ENCODE results near the gene LYPD6B. TPM values are rescaled to one million over a fixed set of nuclear protein-coding genes. Genes with fewer than 3 reads are reported as not detected.

The LYPD6B gene
- total RNA-seq, 1 donor from 2014 or later, result not detected

DNA sequence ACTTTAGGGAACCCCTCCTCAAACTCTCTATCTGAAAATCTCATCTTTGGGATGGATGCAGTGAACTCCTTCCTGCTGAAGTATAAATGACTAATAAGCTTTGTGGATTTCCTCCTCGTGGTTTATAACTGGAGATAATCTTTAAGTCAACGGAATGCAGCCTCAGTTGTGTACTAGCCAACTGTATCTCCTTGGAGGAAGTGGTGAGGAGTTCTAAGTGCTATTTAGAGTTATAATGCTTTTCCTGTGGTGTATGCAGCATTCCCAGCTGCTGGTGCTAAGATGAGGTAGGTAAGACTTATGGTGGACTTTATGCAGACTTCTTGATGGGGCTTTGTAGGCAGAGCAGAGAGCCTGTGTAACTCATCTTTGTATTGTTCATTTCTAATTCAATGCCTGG is 90.9 kb downstream of the LYPD6B start:
- no peak for DNase-seq

DNA sequence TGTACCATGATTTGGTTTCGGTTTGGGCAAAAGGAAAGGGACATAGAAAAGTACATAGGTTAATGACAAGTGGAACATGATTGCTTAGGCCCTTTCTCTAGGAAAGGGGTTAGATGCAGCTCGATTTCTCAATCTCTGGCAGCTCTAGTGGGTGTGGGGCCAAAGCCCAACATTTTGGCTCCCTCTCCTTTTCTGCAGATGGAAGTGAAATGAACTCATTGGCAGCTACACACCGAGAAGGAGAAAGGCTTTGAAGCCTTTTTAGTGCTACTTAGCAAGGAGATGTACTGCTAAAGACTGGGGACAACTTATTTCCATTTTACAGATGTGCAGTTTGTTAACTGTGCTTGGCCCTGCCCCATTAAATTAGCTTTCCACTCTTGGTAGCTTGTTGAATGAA is 93.8 kb downstream of the LYPD6B start:
- DNase-seq, result no peak

DNA sequence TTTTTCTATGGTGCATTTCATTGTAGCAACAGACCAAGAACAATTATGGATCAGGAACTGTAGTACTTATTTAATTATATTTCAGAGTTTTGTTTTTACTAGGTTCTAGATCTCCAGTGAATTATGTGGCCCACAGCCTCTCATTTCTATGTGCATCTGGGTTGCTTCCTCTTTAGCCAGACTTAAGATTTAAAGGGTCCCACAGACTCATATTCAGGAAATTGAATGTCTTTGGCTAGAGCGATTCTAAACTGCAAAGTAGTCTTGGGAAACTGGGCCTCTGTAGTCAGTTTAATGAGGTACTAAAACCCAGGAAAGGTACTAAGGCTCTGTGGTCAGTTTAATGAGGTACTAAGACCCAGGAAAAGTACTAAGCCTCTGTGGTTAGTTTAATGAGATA is 94.4 kb downstream of the LYPD6B start:
- no peak for DNase-seq

DNA sequence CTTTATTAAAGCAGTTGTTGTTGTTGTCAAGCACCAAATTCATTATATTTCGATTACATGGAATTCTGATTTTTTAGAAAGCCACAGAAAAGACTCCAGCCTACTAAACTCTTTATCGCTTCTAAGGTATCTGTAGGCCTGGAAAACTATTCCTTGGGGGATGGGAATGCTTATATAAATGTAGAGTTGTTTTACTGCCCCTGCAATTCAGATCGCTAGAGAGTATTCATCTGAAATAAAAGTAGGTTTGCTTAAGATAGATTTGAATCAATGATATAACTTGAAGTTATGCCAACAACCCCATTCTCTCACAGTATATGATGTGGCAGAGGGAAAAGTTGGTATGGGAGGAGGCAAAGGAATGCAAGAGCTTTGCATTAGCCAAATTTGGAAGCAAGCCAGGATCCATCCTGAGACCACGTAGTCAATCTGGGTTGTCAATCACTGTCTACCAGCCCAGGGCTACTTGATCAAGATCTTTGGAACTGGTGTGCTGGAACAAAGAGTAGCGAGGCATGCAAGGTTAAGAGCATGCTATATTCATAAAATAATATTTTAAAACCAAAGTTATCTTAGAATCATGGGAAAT is 95.9 kb downstream of the LYPD6B start:
- DNase-seq, result no peak

DNA sequence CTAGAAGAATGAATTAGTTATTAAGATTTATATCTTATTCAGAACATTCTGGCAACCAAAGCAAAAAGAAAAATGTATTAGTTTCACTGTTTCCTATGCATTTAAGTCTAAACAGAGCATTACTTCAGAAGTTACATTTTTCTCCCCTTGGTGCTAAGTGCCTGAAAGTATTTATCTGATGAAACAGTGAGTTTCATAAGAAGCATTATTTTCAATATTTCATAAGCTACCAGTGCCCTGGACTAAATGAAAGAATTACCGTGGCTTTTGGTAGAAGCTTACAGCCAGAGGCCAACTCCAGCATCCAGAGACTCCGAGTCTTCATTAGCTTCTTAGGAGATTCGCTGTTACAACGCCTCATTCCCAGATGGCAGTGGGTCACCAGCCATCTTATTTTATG is 97.6 kb downstream of the LYPD6B start:
- DNase-seq, result no peak

DNA sequence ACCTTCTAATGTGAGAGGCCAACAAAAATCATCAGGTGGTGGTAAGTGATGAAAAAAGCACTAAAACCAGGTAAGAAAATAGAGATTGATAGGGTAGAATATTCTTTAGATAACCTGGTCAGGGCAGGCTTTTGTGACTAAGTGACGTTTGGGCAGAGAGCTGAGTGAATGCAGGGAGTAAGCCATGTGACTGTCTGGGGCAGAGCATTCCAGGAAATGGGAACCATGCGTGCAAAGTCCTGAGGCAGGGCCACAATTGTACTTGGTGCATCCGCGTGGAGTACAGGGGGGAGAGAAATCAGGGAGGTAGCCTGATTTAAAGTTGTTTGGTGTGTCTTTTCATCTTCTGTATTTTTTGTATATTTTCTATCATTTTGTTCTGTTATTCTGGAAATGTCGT is 102.5 kb downstream of the LYPD6B start:
- no peak for DNase-seq

DNA sequence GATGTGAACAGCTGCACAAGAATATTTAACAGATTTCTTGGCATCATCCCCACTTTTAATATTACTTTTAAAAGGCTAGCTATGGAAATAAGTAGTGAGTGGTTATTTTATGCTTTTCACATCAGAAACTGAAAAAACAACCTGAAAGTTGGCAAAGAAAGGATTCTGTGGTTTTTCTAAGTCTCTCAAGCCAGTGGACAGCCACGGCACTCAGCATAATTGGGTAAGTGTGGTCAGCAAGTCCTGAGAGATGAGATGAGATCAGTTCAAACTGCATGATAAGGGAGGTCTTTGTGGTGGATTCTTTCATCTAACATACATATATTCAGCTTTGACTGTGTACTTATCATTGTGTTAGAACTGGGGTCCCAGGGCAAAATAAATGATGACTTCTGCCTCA is 105.2 kb downstream of the LYPD6B start:
- no peak for DNase-seq

DNA sequence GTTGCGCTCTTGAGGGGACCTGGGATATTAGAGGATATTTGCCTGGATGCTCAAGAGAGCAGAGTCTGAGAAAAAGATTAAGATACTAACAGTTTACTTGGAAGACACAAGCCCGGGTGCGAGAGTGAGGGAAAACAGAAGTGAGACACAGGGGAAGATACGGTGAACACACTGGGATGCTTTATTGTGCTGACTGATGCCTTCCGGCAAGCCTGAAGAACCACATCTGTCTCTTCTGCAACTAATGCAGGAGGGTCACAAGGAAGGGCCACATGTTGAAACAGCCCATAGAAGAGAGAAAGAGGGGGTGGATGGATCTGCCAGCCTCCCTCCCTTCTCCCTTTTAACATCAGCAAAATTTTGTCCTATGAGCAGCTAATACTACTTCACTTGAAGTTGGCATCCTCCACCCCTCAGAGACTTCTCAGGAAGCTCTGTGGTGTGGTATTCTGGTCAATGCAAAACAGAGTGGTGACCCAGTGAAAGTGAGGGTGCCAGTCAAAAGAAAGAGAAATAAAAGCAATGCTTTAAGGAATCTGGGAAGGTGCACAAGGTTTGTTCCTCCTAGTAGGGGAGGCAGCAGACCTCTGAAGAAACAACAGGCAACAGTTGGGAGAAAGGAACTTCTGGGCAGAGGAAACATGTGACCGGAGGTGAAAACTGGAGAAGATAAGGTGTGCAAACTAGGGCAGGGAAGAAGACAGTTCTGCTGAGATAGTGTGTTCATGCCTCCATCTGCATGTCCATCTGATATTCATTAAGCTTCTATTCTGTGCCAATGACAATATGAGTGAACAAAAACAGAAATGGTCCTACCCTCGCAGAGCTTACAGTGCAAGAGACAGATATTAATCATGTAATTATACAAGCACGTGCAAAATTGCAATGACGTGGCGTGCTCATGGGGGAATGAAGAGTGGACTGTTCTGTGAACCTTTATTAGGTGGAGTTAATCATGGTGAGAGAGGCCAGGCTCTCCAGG is 107.1 kb downstream of the LYPD6B start:
- DNase-seq, result no peak

DNA sequence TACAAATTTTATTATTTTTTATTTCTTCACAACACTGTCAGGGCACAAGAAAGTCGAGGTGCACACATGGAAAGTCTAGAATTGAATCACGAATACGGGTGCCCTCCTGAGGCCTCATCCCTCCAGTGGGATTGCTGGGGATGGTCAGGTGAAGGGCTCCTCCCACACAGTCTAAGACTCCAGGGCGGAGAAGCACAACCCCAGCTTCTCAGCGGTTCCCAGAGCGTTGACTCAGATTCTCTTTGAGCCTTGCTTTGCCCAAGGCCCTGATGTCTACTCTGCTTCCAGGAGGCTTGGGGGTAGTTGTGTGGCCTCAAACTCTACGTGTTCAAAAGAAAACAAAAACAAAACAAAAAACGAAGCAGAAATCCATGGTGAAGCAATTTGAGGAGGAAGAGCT is 108.4 kb downstream of the LYPD6B start:
- DNase-seq, result no peak

DNA sequence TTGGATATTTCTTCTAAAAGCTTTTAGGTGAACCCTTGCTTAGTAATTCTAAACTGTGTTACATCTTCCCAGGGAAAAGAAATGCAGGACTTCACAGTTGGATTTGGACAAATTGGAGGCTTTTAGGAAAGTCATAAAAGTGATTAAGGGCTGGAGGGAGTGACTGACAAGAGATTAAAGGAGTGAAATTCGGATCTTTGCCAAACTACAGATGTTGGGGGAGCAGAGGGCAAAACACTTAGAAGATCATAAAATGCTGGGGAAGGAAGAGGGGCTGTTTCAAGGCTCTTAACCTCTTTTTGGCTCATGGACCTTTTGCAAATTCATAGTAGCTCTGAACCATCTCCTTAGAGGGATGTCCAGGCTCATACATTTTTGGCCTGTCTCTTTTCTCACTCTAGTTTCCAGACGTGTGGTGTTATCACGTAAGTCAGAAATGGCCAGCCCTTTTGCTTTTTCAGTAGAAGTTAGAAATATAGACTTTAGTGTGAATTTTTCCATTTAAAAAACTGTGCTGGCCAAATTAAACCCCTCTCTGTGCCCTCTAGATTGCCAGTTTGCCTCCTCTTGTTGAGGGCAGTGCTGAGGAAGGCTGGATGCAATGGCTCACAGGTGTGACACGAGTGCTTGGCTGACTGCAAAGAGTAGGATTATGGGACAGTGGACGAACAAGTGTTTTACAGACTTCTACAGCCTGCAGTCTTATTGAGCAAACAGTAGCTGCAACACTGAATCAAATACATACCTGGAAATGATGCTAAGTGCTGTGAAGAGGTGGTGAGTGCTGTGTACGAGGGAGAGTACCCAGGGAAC is 109.9 kb downstream of the LYPD6B start:
- DNase-seq, result no peak

DNA sequence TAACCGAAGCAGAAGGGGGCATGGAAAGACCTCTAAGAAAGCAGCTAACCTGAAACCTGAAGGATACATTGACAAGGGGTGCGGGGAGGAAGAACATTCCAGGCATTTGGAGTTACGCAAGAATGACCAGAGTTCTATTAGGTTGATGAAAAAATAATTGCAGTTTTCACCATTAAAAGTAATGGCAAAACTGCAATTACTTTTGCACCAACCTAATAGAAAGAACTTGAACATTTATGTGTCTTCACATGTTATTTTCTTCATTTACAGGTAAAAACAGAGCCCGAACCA is 110.5 kb downstream of the LYPD6B start:
- no peak for DNase-seq

DNA sequence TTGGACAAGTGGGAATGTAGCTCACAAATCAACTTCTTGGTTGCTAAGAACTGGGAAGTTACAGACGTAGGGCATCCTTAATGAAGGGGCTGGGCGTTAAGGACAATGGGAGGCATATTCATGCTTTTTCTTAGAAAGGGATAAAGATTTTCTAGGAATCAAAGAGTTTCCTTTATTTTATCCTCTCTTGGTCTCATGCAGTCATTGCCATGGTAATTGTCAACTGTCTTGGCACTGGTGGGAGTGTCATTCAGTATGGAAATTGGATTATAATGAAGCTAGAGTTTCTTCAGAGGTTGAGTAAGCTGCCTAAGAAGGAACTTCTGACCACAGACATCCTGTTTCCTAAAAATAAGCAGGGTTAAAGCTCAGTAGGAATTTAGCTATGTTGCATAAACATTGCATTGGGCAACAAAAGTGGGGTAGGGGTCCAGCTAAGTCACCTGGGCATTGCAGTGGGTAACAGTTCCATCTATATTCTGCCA is 114.0 kb downstream of the LYPD6B start:
- no peak for DNase-seq

DNA sequence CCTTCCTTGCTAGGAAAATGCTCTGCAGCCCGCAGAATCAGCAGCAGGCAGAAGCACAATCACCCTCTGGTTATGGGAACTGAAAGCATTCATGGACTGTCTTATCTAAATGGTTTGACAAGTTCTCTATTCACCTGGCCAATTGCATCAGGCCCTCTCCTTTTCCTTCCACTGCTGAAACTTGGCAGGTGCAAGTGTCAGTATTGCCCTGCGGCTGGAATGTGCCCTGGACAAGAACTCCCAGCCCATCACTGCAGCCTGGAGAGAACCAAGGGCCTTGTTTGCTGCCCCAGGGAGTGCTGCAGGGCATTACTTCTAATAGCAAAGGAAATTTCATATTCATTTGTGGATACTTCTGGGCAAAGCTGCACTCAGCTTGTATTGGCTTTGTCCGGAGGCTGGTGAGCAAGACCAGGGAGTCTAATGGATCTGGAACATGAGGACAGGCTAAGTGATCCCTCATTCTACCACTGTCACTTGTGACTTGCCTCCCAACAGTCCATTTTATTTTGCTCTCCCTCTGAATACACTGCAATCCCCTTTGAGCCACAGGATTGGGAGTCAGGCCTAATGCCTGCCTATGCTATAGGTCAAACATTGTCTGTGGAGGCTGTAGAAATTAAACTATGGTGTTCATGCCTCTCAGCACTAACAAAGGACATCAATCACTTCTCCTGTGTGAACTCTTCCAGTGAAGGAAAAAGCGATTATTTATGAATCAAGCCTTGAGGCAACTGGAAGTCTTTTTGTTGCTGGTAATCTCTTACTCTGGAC is 116.9 kb downstream of the LYPD6B start:
- no peak for DNase-seq

DNA sequence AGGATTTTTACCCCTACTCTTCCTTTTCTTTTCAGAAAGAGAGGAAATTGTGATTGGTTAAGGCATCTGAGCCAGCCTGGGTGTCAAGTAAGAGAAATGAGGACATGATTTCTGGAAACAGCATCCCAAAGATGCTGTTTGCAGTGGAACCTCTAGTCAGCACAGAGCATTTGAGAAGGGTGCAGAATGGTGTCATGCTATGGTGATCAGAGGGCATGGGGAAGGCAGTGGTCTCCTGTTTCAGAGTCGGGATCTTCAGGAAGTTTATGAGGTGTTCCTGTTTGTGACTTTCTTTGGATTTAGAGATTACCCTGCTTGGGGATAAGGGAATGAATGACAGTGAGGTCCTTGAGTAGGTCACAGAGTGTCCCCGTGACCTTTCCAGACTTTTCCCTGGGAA is 117.5 kb downstream of the LYPD6B start:
- no peak for DNase-seq

DNA sequence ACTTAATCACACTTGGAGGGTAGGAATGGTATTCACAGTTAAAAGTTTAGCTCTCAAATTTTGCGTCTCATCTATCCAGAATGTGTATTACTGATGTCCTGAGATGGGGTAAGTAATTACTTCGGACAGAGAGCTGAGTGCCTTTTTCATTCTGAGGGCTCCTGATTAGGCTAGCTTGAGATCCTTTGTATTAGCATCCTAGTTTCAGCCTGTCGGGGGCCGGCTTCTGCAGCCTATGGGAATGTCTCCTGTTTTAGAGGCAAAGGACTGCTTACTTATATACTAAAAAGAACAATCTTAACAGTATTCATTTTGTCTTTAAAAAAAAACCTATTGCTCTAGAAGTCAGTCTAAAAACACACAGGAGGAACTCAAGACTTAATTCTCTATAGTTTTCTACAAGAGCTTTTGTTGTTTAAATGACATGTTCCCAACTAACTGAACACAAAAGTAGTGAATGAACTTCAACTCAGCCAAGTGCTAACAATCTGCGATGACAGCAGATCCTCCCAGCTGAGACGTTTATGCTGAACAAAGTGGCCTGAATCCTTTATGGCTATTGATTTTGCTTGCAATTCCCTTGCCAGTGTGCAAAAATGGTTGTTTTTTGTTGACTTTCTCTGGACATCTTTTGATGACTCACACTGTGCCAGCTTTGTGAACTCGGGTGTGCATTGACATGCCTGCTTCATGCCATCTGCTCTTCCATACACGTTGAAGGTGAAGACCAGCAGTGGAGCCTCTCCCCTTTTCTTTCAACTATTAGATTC is 118.7 kb downstream of the LYPD6B start:
- no peak for DNase-seq

DNA sequence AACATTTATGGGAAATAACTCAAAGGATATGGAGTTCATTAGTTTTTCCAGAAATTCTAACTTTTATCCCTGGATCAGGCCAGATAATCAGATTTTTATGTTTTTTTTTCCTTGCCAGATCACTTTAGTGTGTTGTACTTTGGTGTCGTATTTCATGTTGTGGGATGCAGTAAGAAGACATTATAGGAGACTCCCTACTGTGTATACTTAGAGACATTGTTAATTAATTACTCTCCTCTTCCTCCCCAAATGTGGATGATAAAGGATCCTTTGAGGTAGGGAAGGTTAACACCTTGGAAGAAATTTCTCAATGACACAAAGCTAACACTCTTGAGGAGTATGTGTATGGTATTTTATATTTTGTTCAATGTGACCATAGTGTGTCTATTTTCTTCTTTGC is 120.5 kb downstream of the LYPD6B start:
- DNase-seq, result no peak

DNA sequence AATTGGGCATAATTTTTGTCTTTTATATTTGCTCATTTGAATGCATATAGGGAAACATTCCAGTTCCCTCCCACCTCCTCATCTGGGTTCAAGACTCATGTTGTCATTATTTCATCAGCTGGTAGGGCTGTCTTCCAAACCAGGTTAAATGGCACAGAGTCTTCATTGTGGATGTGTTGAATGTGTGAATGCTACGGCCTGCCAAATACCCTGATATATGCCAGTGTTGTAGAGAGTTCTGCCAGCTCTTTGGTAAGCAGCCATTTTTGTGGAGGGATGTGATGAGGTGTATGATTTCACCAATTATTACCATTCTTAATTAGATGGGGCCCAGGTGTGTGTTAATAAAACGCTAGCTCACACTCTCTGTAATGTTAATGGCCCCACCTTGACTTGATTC is 121.7 kb downstream of the LYPD6B start:
- no peak for DNase-seq

DNA sequence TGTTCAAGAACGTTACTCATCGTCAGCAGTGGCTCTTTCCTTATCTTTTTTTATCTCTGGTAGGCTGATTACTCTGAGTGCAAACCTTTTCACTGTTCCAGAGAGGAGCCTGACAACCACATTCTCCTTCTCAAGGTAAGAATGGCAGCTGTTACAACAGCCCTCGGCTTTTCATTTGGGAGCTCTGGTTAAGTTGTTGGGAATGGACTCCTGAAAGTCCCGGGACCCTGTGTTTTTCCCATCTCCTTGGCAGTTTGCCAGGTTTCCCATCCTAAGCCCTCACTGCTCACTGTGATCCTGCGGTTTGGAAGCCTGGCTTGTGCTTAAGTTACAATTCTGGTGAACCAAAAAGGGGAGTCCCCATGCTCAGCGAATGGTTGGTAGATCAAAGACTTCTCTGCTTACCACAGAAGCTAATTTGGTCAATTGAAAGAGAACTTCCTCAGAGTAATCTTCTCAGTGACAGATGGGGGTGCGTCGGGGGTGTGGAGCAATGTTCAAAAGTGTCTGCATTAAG is 122.3 kb downstream of the LYPD6B start:
- no peak for DNase-seq

DNA sequence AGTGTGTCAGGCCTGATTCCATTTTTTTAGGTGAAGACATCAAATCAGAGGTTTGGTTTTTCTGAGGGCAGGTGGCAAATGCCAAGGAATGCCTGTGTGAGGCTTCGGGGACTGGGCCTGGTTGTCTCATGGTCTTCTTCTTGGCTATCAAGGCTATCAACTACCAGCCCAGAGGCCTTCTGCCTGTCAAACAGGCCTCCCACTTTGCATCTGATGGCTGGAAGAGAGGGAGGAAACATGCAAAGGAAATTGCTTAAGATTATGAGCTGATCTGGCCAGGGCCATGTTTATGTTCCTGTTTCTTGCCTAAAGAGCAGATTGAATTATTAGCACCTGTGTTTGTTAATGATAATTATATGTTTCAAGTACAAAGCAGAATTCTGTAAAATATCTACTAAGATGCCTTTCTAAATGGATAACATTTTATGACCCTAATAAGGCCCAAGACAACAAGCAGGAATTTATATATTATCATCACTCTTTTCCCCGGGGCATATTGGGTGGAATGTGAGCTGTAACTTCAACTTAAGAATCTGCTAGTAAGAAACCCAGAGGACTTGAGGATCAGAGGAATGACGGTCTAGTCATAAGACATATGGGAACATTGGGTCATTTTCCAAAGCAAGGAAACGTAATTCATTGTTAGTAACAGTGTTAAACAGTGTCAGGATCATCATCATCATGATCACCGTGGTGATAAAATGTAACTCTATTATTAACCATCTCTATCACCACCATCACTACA is 123.2 kb downstream of the LYPD6B start:
- DNase-seq, result no peak

DNA sequence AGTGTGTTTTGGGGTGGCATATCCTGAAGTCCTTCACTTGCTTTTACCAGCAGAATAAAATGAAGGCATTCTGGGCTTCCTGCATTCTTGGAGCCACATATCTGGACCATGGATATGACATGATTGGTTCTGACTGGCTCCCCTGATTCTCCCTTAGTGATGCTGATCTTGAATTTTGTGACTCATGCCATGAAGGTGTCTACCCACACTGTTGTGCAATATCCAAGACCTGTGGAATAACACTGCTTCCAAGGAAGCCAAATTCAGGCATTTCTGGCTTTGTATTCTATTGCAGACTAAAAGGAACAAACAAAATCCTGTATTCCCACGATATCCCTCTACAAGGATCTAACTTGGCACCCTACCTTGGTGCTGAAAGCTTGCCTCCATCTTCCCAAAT is 125.8 kb downstream of the LYPD6B start:
- no peak for DNase-seq

DNA sequence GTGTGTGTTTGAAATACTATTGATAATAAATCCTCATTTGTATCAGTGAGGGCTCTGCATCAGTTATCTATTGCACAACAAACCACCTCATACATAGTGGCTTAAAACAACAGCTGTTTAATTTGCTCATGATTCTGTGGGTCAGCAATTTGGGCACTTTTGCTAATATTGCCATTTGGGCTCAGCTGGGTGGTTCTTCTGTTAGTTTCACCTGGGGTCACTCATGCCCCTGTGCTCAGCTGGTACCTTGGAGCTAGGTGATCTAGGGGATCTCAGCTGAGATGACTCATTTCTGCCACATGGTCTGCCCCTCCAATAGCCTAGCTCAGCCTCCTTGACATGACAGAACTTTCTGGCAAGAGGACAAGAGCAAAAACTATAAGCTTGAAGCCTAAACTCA is 126.3 kb downstream of the LYPD6B start:
- no peak for DNase-seq
